GM18505 (cell line): ENCODE data around the gene RPRD1A.
"Not testable (repeated sequence)": the region's sequence is repeated elsewhere in the genome, so short reads cannot be mapped to it uniquely, and the experiment has no call there.

Experiments
- ATAC-seq: cut with Tn5 transposase; IDR thresholded peaks from one replicate; pipeline ENCODE4 v1.9.1; 2021; ENCODE audit not compliant: unreplicated experiment
- POLR2A ChIP-seq: IDR thresholded peaks from 4 replicates; pipeline ENCODE4 v1.6.1; 2011; ENCODE audit warnings: borderline replicate concordance; ENCODE audit not compliant: insufficient read depth, insufficient read length; ENCODE audit errors: extremely low read depth

Gene RPRD1A

DNA sequence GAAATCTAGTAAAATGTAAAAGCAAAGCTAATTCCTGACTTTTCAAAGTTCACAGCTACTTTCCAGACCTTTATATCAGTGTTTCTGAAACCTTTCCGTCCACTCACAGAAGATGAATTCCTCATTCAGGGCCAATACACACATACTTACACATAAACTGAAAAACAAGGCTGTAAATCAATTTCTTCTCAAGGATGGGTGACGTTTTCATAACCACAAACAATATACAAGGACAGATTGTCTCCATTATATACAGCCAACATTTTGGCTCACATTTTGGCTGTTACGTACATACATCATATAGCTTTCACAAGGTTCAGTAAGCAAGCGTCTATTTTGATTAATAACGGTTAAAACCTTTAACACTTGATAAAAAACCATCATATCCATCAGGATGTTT lies 1.4 kb downstream of the RPRD1A start:
- no peak for TF ChIP-seq POLR2A
- ATAC-seq, result no peak

DNA sequence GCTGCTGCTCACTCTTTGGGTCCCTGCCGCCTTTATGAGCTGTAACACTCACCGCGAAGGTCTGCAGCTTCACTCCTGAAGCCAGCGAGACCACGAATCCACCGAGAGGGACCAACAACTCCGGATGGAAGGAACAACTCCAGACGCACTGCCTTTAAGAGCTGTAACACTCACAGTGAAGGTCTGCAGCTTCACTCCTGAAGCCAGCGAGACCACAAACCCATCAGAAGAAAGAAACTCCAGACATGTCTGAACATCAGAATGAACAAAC lies 2.6 kb downstream of the RPRD1A start:
- ATAC-seq, result not testable (repeated sequence)

DNA sequence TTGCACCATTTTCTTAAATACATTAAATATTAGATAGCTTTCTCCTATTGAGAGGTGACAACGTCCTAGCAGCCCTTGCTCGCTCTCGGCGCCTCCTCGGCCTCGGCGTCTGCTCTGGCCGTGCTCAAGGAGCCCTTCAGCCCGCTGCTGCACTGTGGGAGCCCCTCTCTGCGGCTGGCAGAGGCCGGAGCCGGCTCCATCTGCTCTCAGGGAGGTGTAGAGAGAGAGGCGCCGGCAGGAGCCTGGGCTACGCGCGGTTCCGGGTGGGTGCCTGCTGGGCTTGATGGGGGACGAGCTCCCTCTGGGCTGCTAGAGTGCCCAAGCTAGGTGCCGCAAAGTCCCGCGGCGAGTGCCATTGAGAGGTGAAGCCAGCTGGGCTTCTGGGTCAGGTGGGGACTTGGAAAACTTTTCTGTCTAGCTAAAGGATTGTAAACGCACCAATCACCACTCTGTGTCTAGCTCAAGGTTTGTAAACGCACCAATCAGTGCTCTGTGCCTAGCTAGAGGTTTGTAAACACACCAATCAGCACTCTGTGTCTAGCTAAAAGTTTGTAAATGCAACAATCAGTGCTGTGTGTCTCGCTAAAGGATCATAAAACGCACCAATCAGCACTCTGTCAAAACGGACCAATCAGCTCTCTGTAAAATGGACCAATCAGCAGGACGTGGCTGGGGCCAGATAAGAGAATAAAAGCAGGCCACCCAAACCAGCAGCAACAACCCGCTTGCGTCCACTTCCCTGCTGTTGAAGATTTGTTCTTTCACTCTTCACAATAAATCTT lies 3.1 kb downstream of the RPRD1A start:
- TF ChIP-seq POLR2A, result no peak
- ATAC-seq, result no peak

DNA sequence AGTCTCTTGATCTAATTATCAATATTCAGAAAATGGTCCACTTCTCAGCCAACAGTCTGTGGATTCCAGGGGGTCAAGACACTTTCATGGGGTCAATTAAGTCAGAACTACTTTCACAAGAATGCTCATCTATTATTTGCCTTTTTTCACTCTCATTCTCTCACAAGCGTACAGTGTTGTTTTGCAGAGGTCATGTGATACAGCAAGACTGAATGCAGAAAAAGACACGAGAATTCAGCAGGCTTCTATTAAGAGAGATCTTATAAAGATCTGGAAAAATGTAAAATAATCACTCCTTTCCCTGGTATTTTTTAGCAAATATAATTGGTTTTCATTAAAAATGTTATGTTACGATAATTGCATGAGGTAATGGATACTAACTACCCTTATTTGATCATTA lies 8.7 kb downstream of the RPRD1A start:
- no peak for TF ChIP-seq POLR2A
- ATAC-seq, result no peak

DNA sequence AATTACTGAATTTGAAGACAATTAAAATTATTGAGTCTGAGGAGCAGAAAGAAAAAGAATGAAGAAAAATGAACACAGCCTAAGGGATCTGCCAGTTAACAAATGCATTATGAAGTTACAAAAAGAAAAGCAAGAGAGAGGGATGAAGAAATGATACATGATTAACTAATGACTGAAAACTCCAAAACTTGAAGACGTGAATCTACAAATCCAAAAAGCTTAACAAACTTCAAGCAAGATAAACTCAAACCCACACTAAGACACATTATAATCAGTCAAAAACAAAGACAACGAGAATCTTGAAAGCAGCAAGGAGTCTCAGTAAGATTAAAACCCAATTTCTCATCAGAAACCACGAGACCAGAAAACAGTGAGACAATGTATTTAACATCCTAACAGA lies 15.6 kb downstream of the RPRD1A start:
- no peak for ATAC-seq

DNA sequence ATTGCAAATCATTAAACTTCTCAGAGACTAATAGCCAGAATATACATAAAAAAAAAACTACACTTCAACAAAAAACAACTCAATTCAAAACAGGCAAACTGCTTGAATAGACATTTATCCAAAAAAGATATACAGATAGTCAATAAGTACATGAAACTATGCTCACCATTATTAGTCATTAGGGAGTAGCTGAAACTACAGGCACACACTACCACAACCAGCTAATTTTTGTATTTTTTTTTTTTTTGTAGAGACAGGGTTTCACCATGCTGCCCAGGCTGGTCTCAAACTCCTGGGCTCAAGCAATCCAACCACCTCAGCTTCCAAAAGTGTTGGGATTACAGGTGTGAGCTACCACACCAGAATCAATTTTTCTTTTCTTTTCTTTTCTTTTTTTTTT lies 16.9 kb downstream of the RPRD1A start:
- no peak for TF ChIP-seq POLR2A
- no peak for ATAC-seq

More for the DNA sequence above, 15.6 kb downstream of the RPRD1A start:
- TF ChIP-seq POLR2A, result no peak

DNA sequence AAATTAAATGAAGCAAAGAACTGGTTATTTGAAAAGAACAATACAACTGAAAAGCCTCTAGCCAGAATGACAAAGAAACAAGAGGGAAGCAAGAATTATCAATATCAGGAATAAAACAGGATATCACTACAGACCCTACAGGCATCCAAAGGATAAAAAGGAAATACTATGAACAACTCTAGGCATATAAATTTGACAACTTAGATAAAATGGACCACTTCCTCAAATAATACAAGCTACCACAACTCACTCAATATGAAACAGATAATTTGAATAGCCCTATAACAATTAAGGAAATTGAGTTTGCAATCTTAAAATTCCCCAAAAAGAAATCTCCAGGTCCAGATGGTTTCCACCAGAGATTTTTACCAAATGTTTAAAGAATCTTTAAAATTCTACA lies 19.8 kb downstream of the RPRD1A start:
- ATAC-seq, result no peak
- no peak for TF ChIP-seq POLR2A

DNA sequence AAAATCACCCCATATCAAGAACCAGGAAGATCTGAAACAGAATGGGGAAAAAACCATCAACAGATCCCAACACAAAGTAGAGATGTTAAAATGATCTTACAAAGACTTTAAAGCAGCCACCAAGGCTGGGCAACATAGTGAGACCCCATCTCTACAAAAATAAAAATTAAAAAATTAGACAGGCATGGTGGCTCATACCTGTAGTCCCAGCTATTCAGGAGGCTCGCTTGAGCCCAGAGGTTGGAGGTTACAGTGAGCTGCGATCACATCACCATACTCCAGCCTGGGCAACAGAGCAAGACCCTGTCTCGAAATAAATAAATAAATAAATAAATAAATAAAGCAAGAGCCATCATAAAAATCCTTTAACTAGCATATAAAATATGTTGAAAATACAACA lies 20.5 kb downstream of the RPRD1A start:
- TF ChIP-seq POLR2A, result no peak
- ATAC-seq, result no peak

DNA sequence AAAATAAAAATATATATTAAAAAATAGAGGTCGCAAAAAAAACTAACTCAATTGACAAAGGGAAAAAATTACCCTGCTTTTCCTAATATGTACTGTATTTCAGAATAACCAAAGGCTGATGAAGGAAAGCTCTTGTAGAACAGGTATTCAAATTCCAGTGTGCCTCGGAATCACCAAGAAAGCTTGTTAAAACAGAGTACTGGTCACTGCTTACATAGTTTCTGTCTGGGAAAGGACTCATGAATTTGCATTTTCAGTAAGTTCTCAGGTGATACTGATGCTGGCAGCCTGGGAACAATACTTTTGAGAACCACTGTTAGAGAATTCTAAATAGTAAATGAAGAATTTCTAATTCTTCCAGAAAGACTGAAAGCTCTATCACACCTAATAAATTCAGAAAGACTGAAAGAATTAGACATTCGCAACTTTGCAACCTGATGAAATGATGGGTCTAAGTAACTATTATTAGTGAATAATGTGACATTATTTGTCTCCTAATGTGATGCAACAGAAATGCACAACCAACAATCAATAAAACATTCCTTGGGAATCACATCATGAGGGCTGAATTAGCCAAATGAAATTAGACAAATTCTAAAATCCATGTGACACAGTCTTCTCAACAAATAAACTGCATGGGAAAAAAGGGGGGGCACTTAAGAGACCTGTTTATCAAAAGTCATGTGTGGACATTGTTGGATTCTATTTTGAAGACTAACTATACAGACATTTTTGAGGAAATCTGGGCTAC lies 21.9 kb downstream of the RPRD1A start:
- no peak for TF ChIP-seq POLR2A

DNA sequence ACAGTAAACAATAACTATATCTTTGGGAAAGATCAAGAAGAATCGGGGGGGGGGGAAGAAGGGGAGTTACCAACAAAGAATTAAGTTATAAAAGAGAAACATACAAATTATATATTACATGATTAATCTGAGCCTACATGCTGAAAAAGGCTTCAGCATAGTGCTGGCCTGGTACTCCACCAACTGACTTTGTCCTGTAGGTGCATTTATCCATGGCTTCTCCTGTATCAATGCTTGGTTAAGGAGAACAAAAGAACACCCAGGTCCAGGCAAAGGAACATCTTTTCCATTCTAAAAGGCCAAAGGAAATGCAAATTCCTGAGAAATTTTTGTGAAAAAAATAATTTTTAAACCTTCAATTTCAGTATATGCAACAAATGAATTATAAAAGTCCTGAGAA lies 24.2 kb downstream of the RPRD1A start:
- TF ChIP-seq POLR2A, result no peak
- no peak for ATAC-seq

More for the DNA sequence above, 21.9 kb downstream of the RPRD1A start:
- ATAC-seq, result no peak

DNA sequence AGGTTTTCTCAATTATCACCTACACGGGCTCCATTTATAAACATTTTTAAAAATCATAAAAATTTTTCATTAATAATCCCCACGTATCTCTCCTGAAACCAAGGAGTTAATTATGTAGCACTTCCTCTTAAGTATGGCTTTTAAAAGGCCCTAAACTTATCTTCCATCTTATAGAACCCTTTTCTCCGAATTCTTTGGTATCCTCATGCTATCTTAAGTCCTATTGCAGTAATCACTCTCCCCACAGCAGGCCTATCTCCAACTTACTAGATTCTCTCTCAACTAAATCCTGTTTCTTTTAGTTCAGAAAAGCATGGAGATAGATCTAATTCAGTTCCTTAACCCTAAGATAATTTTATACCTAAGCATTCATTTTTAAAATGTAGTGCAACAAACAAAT lies 26.2 kb downstream of the RPRD1A start:
- no peak for ATAC-seq
- no peak for TF ChIP-seq POLR2A

DNA sequence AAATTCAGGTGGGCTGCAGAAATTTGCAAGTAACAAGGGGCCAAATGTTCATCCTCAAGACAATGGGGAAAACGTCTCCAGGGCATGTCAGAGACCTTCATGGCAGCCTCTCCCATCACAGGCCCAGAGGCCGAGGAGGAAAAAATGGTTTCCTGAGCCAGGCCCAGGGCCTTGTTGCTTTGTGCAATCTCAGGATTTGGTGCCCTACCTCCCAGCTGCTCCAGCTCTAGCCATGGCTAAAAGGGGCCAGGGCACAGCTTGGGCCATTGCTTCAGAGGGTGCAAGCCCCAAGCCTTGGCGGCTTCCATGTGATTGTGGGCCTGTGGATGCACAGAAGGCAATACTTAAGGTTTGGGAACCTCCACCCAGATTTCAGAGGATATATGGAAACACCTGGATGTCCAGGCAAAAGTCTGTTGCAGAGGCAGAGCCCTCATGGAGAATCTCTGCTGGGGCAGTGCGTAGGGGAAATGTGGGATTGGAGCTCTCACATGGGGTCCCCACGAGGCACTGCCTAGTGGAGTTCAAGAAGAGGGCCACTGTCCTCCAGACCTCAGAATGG lies 29.2 kb downstream of the RPRD1A start:
- TF ChIP-seq POLR2A, result no peak
- ATAC-seq, result no peak

DNA sequence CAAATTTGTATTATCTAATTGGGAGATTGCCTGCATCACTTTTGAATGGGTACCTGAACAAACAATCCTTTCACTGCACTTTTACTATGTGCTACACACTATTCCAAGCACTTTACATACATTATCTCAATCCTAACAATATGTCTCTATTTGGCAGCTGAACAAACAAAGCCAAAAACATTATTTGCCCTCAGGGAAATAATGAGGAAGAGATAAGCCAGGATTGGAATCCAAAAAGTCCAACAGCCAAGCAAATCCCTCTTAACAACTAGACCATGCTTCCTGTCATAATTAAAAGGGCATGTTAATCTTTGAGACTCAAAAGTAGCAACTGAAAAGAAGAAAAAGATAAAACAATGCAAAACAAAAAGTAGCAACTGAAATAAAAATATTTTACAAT lies 32.1 kb downstream of the RPRD1A start:
- no peak for TF ChIP-seq POLR2A
- ATAC-seq, result no peak

DNA sequence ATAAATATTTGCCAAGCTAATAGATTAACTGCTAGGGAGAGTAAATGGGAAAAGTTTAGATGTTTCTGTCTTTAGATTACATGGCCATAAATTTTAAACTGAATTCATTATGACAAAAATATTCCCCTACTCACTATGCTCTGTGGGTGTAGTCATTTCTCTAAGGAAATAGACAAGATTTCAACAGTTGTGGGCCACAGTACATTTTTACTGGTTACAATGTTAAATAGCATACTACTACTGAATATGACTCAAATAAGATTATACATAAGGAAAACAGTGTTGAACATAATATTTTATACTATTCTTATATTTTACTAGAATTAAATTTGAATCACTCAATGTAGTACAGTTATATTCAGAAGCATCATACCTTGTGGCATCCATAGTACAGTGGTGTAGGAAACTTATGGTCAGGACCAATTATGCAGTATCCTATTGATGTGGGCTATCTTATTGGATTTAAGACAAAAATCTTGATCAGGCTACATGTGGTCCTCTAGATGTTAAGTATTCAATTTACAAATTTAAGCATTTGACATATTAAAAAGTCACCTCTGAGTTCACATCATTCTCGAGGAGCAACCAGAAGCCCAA lies 33.0 kb downstream of the RPRD1A start:
- no peak for ATAC-seq
- TF ChIP-seq POLR2A, result no peak

DNA sequence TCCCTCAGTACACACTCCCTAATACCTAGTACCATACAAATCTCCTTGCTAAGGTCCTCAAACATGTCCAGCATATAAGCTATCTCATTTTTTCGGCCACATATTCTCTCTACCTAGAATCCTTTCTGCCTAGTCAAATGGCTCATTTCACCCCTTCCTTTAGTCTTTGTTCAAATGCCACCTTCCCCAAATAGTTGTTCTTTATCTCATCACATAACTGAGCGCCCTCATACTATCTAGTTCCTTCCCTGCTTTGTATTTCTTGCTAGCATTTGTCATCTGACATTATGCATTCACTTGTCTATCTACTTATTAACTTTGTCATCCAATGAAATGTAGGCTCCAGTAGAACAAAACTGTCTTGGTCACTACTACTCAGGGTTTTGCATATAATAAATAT lies 35.5 kb downstream of the RPRD1A start:
- TF ChIP-seq POLR2A, result no peak
- ATAC-seq, result no peak

DNA sequence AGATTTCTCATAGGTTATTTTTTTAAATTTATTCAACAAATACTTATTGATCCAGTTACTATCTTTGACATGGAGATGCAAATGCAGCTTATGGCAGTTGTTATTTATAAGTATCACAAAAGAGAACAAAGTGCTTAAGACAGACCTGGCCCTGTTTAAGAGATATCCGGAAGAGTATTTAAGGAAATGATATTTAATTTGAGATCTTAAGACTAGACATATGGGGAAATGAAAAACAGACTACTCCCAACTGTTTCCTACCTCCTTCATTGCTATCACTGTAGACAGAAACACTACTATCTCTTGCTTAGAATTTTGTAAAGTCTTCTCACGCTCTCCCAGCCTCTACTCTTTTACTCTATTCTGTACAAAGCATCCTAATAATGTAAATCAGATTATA lies 36.0 kb downstream of the RPRD1A start:
- ATAC-seq, result no peak
- no peak for TF ChIP-seq POLR2A
